Measurements from ENCODE around the gene IGSF9B.

- TF ChIP-seq CTCF (conservative IDR thresholded peaks at IDR 0.05; ENCODE audit: low read depth, low read length) (0 out of 2 replicates have a peak, but pooled peaks have one; percentile 22), EZH2 (IDR thresholded peaks at IDR 0.05; ENCODE audit: borderline replicate concordance, low read depth, low read length, poor library complexity, severe bottlenecking) (no peak)
Measured at GRCh38 chr11:133911171-133911570, 45.6 kb downstream of the IGSF9B start.
